ENCODE data around the gene SOX12.

DNA sequence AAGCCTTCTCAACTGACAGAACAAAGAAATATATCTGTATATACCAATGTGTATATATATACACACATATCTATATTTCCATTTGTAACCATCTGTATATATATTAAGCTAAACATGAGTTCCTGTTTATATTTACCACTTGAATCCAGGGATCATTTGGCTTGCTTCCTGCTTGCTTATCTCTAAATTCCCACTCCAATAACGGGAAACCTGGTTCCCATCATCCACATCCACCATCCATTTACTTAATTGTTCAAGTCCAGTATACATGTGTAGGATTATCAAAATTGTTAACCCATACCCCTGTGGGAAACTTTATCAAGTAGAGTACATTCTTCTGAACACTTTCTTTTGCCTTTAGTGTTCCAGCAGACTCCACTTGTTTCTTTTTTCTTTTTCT is 12.5 kb upstream of the SOX12 start:
- TF ChIP-seq, protein P1, sequence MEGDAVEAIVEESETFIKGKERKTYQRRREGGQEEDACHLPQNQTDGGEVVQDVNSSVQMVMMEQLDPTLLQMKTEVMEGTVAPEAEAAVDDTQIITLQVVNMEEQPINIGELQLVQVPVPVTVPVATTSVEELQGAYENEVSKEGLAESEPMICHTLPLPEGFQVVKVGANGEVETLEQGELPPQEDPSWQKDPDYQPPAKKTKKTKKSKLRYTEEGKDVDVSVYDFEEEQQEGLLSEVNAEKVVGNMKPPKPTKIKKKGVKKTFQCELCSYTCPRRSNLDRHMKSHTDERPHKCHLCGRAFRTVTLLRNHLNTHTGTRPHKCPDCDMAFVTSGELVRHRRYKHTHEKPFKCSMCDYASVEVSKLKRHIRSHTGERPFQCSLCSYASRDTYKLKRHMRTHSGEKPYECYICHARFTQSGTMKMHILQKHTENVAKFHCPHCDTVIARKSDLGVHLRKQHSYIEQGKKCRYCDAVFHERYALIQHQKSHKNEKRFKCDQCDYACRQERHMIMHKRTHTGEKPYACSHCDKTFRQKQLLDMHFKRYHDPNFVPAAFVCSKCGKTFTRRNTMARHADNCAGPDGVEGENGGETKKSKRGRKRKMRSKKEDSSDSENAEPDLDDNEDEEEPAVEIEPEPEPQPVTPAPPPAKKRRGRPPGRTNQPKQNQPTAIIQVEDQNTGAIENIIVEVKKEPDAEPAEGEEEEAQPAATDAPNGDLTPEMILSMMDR (IDR thresholded peaks at IDR 0.05) = no peak
- TF ChIP-seq POLR2A (IDR thresholded peaks at IDR 0.05; ENCODE audit: low read depth) (no peak), POLR2AphosphoS5 (IDR thresholded peaks at IDR 0.05) (no peak)

All from esophagus muscularis mucosa (tissue), 3 donors.